GM12872 (cell line): Measurements from ENCODE around the gene C3orf18.

Experiments used
- TF ChIP-seq, protein P1 (sequence below): IDR thresholded peaks from 3 replicates; pipeline ENCODE4 v1.5.1; 2011; ENCODE audit warnings: low read depth, mild to moderate bottlenecking, low read length, moderate library complexity; ENCODE audit not compliant: insufficient read depth

Gene C3orf18

DNA sequence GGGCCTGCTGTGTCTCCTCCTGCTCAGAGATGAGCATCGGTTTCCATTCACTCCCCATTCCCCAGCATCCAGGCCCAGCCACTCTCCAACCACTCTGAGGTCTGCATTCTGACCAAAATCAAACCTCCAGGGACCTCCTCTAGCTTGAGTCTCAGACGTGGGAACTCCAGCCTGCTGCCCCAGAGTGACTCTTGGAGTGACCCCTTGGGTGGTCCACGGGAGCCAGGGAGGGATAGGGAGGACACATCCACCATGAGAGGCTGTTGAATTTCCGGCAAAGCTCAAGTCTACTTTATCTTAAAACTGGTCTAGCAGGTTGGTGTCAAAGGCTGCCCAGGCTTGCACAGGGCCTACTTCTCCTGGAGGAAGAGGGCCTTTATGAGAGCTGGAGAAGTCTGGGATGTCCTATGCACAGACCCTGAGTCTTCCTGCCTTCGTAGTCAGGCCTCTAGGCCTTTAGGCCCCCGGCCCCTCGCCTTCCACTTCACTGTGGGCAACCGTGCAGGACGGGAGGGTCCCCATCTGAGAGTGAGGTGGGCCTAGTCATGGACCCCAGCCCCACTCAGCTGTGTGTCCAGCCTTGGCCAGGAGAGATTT lies 35.1 kb upstream of the C3orf18 start:
- TF ChIP-seq, protein P1, sequence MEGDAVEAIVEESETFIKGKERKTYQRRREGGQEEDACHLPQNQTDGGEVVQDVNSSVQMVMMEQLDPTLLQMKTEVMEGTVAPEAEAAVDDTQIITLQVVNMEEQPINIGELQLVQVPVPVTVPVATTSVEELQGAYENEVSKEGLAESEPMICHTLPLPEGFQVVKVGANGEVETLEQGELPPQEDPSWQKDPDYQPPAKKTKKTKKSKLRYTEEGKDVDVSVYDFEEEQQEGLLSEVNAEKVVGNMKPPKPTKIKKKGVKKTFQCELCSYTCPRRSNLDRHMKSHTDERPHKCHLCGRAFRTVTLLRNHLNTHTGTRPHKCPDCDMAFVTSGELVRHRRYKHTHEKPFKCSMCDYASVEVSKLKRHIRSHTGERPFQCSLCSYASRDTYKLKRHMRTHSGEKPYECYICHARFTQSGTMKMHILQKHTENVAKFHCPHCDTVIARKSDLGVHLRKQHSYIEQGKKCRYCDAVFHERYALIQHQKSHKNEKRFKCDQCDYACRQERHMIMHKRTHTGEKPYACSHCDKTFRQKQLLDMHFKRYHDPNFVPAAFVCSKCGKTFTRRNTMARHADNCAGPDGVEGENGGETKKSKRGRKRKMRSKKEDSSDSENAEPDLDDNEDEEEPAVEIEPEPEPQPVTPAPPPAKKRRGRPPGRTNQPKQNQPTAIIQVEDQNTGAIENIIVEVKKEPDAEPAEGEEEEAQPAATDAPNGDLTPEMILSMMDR, result no peak

DNA sequence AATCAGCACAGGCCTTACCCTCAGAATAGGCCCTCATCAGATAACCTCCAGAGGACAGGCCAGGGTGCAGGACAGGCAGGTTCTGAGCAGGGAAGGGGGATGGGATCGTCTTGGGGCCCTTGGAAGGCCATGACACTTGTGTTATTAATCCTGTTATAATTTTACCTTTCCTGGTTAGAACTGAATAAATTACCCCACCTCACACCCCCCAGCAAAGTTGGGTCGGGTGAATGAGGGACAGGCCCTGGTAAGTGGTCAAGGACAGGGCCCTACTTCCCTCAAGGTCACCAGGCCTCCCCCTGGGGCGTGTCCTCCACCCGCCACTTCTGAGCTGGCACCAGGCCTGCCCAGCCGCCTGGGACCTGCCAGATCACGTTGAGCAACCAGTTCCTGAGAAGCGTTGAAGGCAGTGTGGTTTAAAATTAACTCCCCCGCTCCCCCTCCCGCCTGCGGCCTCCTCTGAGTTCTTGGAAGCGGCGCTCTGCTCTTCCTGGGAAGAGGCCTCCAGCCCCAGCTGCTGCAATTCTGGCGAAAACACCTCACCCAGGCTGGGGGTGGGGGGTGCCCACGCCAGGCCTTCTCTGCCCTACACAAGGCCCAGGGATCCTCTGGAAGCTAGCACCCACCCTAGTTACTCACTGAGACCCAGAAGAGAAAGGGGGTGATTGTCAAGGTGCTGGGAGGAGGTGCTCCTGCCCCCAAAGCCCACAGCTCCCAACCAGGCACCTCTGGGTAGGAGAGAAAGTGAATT lies 33.5 kb upstream of the C3orf18 start:
- TF ChIP-seq, protein P1, result no peak

DNA sequence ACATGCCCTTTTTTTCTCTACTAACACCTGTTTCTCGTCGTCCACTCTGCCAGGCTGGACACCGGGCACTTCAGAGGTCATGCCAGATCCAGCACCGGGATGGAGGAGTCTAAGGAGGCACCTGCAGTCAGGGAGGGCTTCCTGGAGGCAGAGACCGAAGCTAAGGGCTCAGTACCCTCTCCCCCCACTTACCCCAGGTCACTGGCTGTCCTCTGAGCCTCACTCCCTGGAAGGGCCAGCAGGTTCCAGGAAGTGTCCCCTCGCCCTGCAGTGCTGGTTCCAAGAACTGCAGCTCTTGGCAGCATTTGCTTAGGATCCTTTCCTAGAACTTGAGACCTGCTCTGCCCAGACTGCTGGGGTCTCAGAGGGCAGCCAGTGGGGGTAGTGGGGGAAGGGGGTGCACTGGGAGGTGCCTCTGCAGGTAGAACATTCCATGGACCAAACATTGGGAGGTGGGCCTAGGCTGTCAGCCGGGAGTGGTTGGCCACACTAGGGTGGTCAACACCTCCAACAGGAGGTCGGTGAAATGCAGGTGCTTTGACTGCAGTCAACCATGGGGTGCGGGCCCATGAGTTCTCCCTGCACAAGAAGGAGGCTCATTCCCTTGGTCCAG lies 32.7 kb upstream of the C3orf18 start:
- TF ChIP-seq, protein P1, result no peak

DNA sequence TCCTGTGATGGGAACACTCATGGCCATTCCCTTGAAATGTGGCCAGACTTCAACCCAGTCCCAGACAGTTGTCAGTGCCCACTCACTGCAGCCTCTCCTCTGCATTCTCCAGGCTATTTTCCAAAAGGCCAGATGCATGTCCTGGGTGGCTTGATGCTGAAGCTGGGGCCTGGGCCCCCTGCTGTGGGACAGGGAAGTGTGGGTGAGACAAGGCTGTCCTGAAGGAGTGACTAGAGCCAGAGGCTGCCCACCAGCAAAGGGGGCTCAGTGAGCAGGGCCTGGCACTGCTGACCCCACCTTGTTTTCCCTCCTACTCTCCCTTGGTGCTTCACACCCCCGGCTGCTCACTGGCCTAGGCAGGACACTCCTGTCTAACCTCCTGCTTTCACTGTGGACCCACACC lies 32.2 kb upstream of the C3orf18 start:
- TF ChIP-seq, protein P1, result no peak

DNA sequence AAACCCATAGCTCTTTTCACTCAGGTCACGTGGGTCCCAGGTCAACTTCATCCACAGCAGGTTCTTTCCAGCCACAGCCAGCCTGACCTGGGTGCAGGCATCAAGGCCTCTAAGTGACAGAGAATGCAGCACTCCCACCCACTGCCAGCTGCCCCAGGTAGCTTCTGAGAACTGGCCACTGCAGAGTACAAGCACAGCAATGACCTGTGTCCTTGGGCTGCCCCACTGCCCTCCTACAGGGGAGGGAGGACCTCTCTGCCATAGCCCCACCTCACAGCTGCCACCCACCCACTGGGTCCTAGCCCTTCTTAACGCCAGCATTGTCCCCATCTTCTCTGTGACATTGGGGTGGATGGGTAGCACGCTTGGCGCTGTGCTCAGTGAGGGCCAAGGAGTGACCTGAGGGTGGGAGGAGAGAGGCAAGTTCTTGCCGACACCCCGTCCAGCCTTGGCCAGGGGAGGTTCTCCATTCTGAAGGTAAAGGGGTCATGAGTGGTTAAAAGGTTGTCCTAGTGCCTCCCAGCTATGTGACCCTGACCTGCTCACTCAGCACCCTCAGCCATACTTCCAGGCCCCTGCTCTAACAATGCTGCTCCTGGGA lies 31.7 kb upstream of the C3orf18 start:
- TF ChIP-seq, protein P1, result no peak

DNA sequence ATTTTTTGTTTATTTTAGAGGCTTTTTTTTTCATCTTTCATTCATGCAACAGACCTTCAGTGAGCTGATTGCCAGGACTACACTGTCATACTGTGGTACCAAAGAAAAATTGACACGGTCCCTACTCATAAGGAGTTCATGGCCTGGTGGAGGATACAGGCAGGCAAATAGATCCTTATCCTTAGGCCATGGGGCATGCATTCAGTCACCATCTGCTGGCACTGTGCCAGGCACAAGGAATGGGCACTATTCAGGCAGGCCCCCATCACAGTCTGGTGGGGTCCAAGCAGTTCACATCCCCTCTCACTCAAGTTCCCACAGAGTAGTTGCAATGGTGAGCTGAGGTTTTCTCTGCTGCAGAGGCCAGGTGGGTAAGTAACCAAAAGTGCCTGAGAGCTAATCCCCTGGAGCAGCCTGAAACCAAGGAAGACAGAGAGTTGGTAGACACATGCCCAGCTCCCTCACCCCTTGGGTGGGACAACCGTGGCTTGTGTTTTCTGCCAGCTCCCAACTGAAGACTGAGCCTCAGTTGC lies 26.8 kb upstream of the C3orf18 start:
- TF ChIP-seq, protein P1, result no peak

DNA sequence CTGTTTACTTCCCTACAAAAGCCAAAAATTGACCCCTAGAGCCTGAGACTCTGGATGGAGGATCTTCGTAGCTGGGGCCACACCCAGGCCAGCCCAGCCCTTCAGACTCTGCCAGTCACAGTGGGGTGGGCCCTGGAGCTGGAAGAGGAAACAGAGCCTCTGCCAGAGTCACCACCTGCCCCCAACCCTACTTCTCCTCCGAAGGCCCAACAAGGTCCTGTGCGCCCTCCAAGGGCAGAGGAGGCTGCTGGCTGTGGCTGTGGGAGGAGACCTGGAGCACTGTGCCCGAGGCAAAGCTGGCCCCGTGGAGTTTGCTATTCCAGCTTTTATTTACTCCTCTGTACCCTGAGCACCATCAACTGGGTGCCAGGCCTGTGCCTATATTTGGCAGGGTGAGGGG lies 25.0 kb upstream of the C3orf18 start:
- TF ChIP-seq, protein P1, result no peak
